ENCODE results near the gene RAB4B.
"Not testable (repeated sequence)": the region's sequence is repeated elsewhere in the genome, so short reads cannot be mapped to it uniquely, and the experiment has no call there.

The RAB4B gene

GRCh38 chr19:40822161-40822560, 44.1 kb downstream of the RAB4B start:
- TF ChIP-seq HDGF (IDR thresholded peaks at IDR 0.05; ENCODE audit: borderline replicate concordance) (no peak), TARDBP (IDR thresholded peaks at IDR 0.05) (no peak), BHLHE40 (IDR thresholded peaks at IDR 0.05; ENCODE audit: borderline replicate concordance) (no peak), ELF4 (IDR thresholded peaks at IDR 0.05) (no peak), LEF1 (IDR thresholded peaks at IDR 0.05; ENCODE audit: borderline replicate concordance) (no peak), FOXM1 (IDR thresholded peaks at IDR 0.05; ENCODE audit: borderline replicate concordance) (no peak), NFRKB (IDR thresholded peaks at IDR 0.05) (no peak), SUZ12 (IDR thresholded peaks at IDR 0.05) (no peak)
- no peak for DNase-seq (ENCODE audit: extremely low spot score)
- ChIA-PET POLR2A (no interaction called here), CTCF (no interaction called here)

- DNase-seq (ENCODE audit: extremely low spot score); POLR2A ChIA-PET; CTCF ChIA-PET: not testable (repeated sequence)
Measured at GRCh38 chr19:40822704-40823553, 44.9 kb downstream of the RAB4B start.

DNA sequence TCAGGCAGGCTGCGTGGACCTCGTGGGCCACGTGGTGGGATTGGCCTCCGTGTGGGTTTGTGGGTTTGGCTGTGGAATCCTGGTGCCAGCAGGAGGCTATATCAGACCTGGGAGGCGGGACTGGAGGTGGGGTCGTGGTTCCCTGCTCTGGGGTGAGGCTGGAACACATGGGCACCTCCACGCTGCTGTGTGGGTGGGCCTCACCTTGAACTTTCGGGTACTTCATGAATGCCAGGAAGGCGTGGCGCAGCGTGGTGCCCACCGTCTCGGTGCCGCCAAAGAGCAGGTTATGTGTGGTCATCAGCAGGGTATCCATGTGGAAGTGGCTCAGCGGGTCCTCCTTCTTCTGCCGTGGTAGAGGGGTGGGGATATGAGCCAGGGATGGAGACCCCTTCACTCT, 46.9 kb downstream of the RAB4B start:
- DNase-seq (ENCODE audit: extremely low spot score); POLR2A ChIA-PET: not testable (repeated sequence)
- CTCF ChIA-PET = interaction anchor here (0.7 kb wide), 1 partner anchor 12 kb away, joined by 5 read pairs; no protein-coding TSS in a partner anchor

DNA sequence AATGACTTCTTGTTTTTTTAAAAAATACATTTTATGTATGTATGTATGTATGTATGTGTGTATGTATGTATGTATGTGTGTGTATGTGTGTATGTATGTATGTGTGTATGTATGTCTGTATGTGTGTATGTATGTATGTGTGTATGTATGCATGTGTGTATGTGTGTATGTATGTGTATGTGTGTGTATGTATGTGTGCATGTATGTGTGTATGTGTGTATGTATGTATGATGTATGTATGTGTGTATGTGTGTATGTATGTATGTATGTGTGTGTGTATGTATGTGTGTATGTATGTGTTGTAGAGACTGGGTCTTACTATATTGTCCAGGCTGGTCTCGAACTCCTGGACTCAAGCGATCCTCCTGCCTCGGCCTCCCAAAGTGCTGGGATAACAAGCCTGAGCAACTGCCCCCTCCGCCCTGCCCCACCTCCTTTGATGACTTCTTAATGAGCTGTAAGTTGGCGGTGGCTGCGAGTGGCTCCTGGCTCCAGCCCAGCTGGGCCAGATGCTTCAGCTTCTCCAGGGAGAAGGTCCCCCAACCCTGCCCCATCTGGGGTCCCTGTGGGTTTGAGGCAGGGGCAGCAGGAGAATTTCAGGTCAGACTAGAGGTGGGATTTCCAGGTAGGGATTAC, 47.5 kb downstream of the RAB4B start:
- CTCF ChIA-PET; DNase-seq (ENCODE audit: extremely low spot score); POLR2A ChIA-PET: not testable (repeated sequence)

- DNase-seq (ENCODE audit: extremely low spot score); CTCF ChIA-PET; POLR2A ChIA-PET: not testable (repeated sequence)
Measured at GRCh38 chr19:40826312-40826698, 48.3 kb downstream of the RAB4B start.

DNA sequence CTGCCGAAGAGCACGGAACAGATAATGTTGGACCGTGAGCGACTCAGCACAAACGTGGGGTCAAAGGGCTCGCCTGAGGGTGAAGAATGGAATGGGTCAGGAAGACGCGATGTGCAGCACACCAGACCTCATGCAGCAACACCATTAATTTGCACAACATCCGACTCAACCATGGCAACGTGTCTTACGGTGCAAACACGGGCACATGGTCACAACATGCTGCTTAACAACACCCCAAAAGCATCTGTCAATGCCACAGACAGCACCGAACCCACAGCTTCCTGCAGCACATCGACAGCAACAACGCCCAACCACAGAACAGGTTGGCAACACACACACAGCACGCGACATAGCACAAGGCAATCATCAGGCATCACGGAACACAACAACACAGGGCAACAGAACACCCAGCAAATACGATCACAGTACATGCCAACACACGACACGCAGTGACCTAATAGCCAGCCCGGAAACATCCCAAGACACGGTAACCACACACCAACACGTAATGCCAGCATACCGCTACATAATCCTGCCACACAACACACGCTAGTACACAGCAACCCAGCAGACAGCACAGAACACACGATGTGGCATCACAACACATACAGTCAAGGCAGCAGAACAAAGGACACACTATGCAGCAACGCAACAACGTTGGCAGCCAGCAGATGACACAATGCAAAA, 48.8 kb downstream of the RAB4B start:
- POLR2A ChIA-PET; DNase-seq (ENCODE audit: extremely low spot score); CTCF ChIA-PET: not testable (repeated sequence)

GRCh38 chr19:40827386-40828247, 49.6 kb downstream of the RAB4B start:
- DNase-seq (ENCODE audit: extremely low spot score) = no peak
- CTCF ChIA-PET = interaction anchor here (0.9 kb wide), 1 partner anchor 8 kb away, joined by 3 read pairs; no protein-coding TSS in a partner anchor
- TF ChIP-seq ARNT (IDR thresholded peaks at IDR 0.05) = no peak
- no peak for TF ChIP-seq LEF1 (IDR thresholded peaks at IDR 0.05; ENCODE audit: borderline replicate concordance)
- no peak for TF ChIP-seq ELF4 (IDR thresholded peaks at IDR 0.05)
- TF ChIP-seq PKNOX1 (IDR thresholded peaks at IDR 0.05) = no peak
- TF ChIP-seq HDGF (IDR thresholded peaks at IDR 0.05; ENCODE audit: borderline replicate concordance) = no peak
- no peak for TF ChIP-seq FOXM1 (IDR thresholded peaks at IDR 0.05; ENCODE audit: borderline replicate concordance)
- TF ChIP-seq L3MBTL2 (conservative IDR thresholded peaks at IDR 0.05) = no peak
- no peak for TF ChIP-seq SUZ12 (IDR thresholded peaks at IDR 0.05)
- TF ChIP-seq ZNF384 (IDR thresholded peaks at IDR 0.05) = no peak
- TF ChIP-seq TARDBP (IDR thresholded peaks at IDR 0.05) = no peak
- POLR2A ChIA-PET = no interaction called here

DNA sequence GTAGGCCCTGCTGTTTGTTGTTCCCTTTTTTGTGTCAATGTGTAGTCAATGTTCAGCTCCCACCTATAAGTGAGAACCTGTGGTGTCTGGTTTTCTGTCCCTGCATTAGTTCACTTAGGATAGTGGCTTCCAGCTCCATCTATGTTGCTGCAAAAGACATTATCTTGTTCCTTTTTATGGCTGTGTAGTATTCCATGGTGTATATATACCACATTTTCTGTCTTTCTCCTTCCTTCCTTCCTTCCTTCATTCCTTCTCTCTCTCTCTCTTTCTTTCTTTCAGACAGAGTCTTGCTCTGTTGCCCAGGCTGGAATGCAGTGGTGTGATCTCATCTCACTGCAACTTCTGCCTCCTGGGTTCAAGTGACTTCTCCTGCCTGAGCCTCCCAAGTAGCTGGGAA, 51.2 kb downstream of the RAB4B start:
- ChIA-PET CTCF (no interaction called here), POLR2A (no interaction called here)
- TF ChIP-seq HDGF (IDR thresholded peaks at IDR 0.05; ENCODE audit: borderline replicate concordance) = no peak
- TF ChIP-seq SUZ12 (IDR thresholded peaks at IDR 0.05) = no peak
- TF ChIP-seq PKNOX1 (IDR thresholded peaks at IDR 0.05) = no peak
- TF ChIP-seq CTBP1 (IDR thresholded peaks at IDR 0.05; ENCODE audit: borderline replicate concordance) = no peak
- TF ChIP-seq SP1 (IDR thresholded peaks at IDR 0.05) = no peak
- TF ChIP-seq BHLHE40 (IDR thresholded peaks at IDR 0.05; ENCODE audit: borderline replicate concordance) = no peak
- TF ChIP-seq FOXM1 (IDR thresholded peaks at IDR 0.05; ENCODE audit: borderline replicate concordance) = no peak
- TF ChIP-seq ELF4 (IDR thresholded peaks at IDR 0.05) = no peak
- TF ChIP-seq LEF1 (IDR thresholded peaks at IDR 0.05; ENCODE audit: borderline replicate concordance) = no peak
- TF ChIP-seq ARNT (IDR thresholded peaks at IDR 0.05) = no peak
- no peak for TF ChIP-seq NFRKB (IDR thresholded peaks at IDR 0.05)
- no peak for DNase-seq (ENCODE audit: extremely low spot score)

- CTCF ChIA-PET, POLR2A ChIA-PET: not testable (repeated sequence)
Measured at GRCh38 chr19:40830741-40831140, 52.7 kb downstream of the RAB4B start.

More at GRCh38 chr19:40830741-40831140, 52.7 kb downstream of the RAB4B start:
- DNase-seq (ENCODE audit: extremely low spot score) = not testable (repeated sequence)

Measured in HEK293T (cell line).